ENCODE data around the gene GNAO1. TPM values are rescaled to one million over a fixed set of nuclear protein-coding genes. Genes with fewer than 3 reads are reported as not detected.
A peak's percentile ranks its signal among the peaks of the same experiment; 100 is the strongest.

GNAO1 gene
- total RNA-seq, 1 experiment from 2014 or later = not detected

GRCh38 chr16:56382459-56382858 lies 191.2 kb downstream of the GNAO1 start:
- TF ChIP-seq CTCF (IDR thresholded peaks at IDR 0.05; ENCODE audit: unreplicated experiment) = no peak
- no peak overlapping the region for H3K27ac Mint-ChIP-seq (ENCODE audit: unreplicated experiment)
- peaks cover 20% of the 10 kb centered on the region for H3K4me1 Mint-ChIP-seq (ENCODE audit: low read depth, unreplicated experiment)
- peaks cover 16% of the 10 kb centered on the region for H3K36me3 Mint-ChIP-seq (ENCODE audit: insufficient read depth, unreplicated experiment)
- no peak overlapping the region for H3K4me3 Mint-ChIP-seq (ENCODE audit: low read depth, unreplicated experiment)
- intact Hi-C loops (cut with micrococcal nuclease; ENCODE audit: unreplicated experiment) = no loop called here
- DNase-seq = no peak
- CTCF ChIA-PET = interaction anchor here (0.6 to 1.5 kb wide), 5 partner anchors 12 to 57 kb away, joined by 3 to 8 read pairs (median 4); no protein-coding TSS in a partner anchor
- peaks cover 9% of the 10 kb centered on the region for H3K9me3 Mint-ChIP-seq (ENCODE audit: low read depth, unreplicated experiment)
- BruUV-seq (replicated peaks) = no TSS peak
- no peaks in the 10 kb centered on the region for H3K27me3 Mint-ChIP-seq (ENCODE audit: unreplicated experiment)

GRCh38 chr16:56382901-56383355 lies 191.6 kb downstream of the GNAO1 start:
- CTCF ChIA-PET = interaction anchor here (1.0 to 1.5 kb wide), 3 partner anchors 12 to 44 kb away, joined by 3 to 8 read pairs (median 4); no protein-coding TSS in a partner anchor
- TF ChIP-seq CTCF (IDR thresholded peaks at IDR 0.05; ENCODE audit: unreplicated experiment) = no peak

GRCh38 chr16:56384074-56384721 lies 192.9 kb downstream of the GNAO1 start:
- Mint-ChIP-seq H3K27me3 (ENCODE audit: unreplicated experiment) (no peaks in the 10 kb centered on the region), H3K9me3 (ENCODE audit: low read depth, unreplicated experiment) (peaks cover 9% of the 10 kb centered on the region), H3K36me3 (ENCODE audit: insufficient read depth, unreplicated experiment) (peaks cover 16% of the 10 kb centered on the region), H3K27ac (ENCODE audit: unreplicated experiment) (peak overlapping the region; percentile 32), H3K4me3 (ENCODE audit: low read depth, unreplicated experiment) (no peak overlapping the region), H3K4me1 (ENCODE audit: low read depth, unreplicated experiment) (peaks cover 20% of the 10 kb centered on the region)
- no peak for TF ChIP-seq CTCF (IDR thresholded peaks at IDR 0.05; ENCODE audit: unreplicated experiment)
- no peak for DNase-seq
- CTCF ChIA-PET = no interaction called here
- intact Hi-C loops (cut with micrococcal nuclease; ENCODE audit: unreplicated experiment) = no loop called here
- no TSS peak for BruUV-seq (replicated peaks)

More at GRCh38 chr16:56382901-56383355, 191.6 kb downstream of the GNAO1 start:
- Mint-ChIP-seq H3K27ac (ENCODE audit: unreplicated experiment) (peak overlapping the region; percentile 21), H3K27me3 (ENCODE audit: unreplicated experiment) (no peaks in the 10 kb centered on the region), H3K9me3 (ENCODE audit: low read depth, unreplicated experiment) (peaks cover 9% of the 10 kb centered on the region), H3K36me3 (ENCODE audit: insufficient read depth, unreplicated experiment) (peaks cover 16% of the 10 kb centered on the region), H3K4me1 (ENCODE audit: low read depth, unreplicated experiment) (peaks cover 20% of the 10 kb centered on the region), H3K4me3 (ENCODE audit: low read depth, unreplicated experiment) (no peak overlapping the region)
- BruUV-seq (replicated peaks) = no TSS peak
- DNase-seq = peak; percentile 15
- intact Hi-C loops (cut with micrococcal nuclease; ENCODE audit: unreplicated experiment) = no loop called here

- no TSS peak for BruUV-seq (replicated peaks)
- no peak for DNase-seq
- CTCF ChIA-PET = no interaction called here
- H3K27ac Mint-ChIP-seq (ENCODE audit: unreplicated experiment) = no peak overlapping the region
- H3K27me3 Mint-ChIP-seq (ENCODE audit: unreplicated experiment) = no peaks in the 10 kb centered on the region
- no peak for TF ChIP-seq CTCF (IDR thresholded peaks at IDR 0.05; ENCODE audit: unreplicated experiment)
- peaks cover 5% of the 10 kb centered on the region for H3K9me3 Mint-ChIP-seq (ENCODE audit: low read depth, unreplicated experiment)
- no peak overlapping the region for H3K4me3 Mint-ChIP-seq (ENCODE audit: low read depth, unreplicated experiment)
- peaks cover 20% of the 10 kb centered on the region for H3K4me1 Mint-ChIP-seq (ENCODE audit: low read depth, unreplicated experiment)
- peaks cover 23% of the 10 kb centered on the region for H3K36me3 Mint-ChIP-seq (ENCODE audit: insufficient read depth, unreplicated experiment)
- intact Hi-C loops (cut with micrococcal nuclease; ENCODE audit: unreplicated experiment) = no loop called here
Observed at GRCh38 chr16:56387396-56387795, 196.1 kb downstream of the GNAO1 start.
